Activated CD4-positive, alpha-beta T cell treated with anti-CD3 and anti-CD28 coated beads, Interleukin-2, amount 10 ng/mL, durations not matched to agents 7 days and 5 days (primary cell): ENCODE data around the gene HERC4. TPM values are rescaled to one million over a fixed set of nuclear protein-coding genes. Genes with fewer than 3 reads are reported as not detected.

Experiments used
- CTCF ChIA-PET: fragments of 350-600 bp; sonication (Branson Sonifier 250); formaldehyde crosslinking; loops from one replicate; lab custom pipeline; 2021; ENCODE audit warnings: antibody characterized with exemption; lab: Charles Lee
- POLR2A ChIA-PET: fragments of 350-600 bp; sonication (Branson Sonifier 250); formaldehyde crosslinking; loops from one replicate; lab custom pipeline; 2021; ENCODE audit warnings: antibody characterized with exemption; lab: Charles Lee
- DNase-seq: peaks from one replicate; pipeline ENCODE4 v3.0.0-alpha.2; 2020
- H3K27ac Mint-ChIP-seq: one replicate; pipeline ENCODE4 v1.8.0; 2021; ENCODE audit warnings: mild to moderate bottlenecking, moderate library complexity, mixed read lengths
- H3K27me3 Mint-ChIP-seq: one replicate; pipeline ENCODE4 v1.8.0; 2021; ENCODE audit warnings: mixed read lengths
- H3K36me3 Mint-ChIP-seq: one replicate; pipeline ENCODE4 v1.8.0; 2021; ENCODE audit warnings: low read depth, mixed read lengths
- H3K4me1 Mint-ChIP-seq: one replicate; pipeline ENCODE4 v1.8.0; 2021; ENCODE audit warnings: mixed read lengths
- H3K4me3 Mint-ChIP-seq: one replicate; pipeline ENCODE4 v1.8.0; 2021; ENCODE audit warnings: mild to moderate bottlenecking, moderate library complexity, mixed read lengths
- H3K9me3 Mint-ChIP-seq: one replicate; pipeline ENCODE4 v1.8.0; 2021; ENCODE audit warnings: mixed read lengths
- total RNA-seq, 2 experiments: library from RNA; stranded (reverse); gene quantifications; one replicate each; pipeline ENCODE4 v1.2.3, GENCODE V29; 2021

The HERC4 gene
- total RNA-seq, 2 experiments from 2014 or later: 53.8 to 58.3 TPM

- DNase-seq: no peak
- POLR2A ChIA-PET: no interaction called here
- Mint-ChIP-seq H3K4me3 (no peak overlapping the region), H3K36me3 (peaks cover 29% of the 10 kb centered on the region), H3K27ac (no peak overlapping the region), H3K9me3 (no peaks in the 10 kb centered on the region), H3K27me3 (no peaks in the 10 kb centered on the region), H3K4me1 (no peaks in the 10 kb centered on the region)
- CTCF ChIA-PET: interaction anchor here (1.0 kb wide), 1 partner anchor 10 kb away, joined by 3 read pairs; no protein-coding TSS in a partner anchor
Observed at GRCh38 chr10:67925449-67926005, 149.6 kb downstream of the HERC4 start.

GRCh38 chr10:67924136-67924535 lies 150.9 kb downstream of the HERC4 start:
- CTCF ChIA-PET: no interaction called here
- Mint-ChIP-seq H3K36me3 (peaks cover 21% of the 10 kb centered on the region), H3K27ac (no peak overlapping the region), H3K27me3 (no peaks in the 10 kb centered on the region), H3K4me1 (no peaks in the 10 kb centered on the region), H3K4me3 (no peak overlapping the region), H3K9me3 (no peaks in the 10 kb centered on the region)
- no peak for DNase-seq
- POLR2A ChIA-PET: no interaction called here

GRCh38 chr10:67923551-67923950 lies 151.5 kb downstream of the HERC4 start:
- peaks cover 23% of the 10 kb centered on the region for H3K36me3 Mint-ChIP-seq
- no peak overlapping the region for H3K4me3 Mint-ChIP-seq
- no peaks in the 10 kb centered on the region for H3K27me3 Mint-ChIP-seq
- no peaks in the 10 kb centered on the region for H3K4me1 Mint-ChIP-seq
- no peaks in the 10 kb centered on the region for H3K9me3 Mint-ChIP-seq
- POLR2A ChIA-PET: no interaction called here
- CTCF ChIA-PET: no interaction called here
- no peak overlapping the region for H3K27ac Mint-ChIP-seq
- no peak for DNase-seq

GRCh38 chr10:67921065-67921464 lies 154.0 kb downstream of the HERC4 start:
- no peaks in the 10 kb centered on the region for H3K4me1 Mint-ChIP-seq
- no peak overlapping the region for H3K4me3 Mint-ChIP-seq
- no peak for DNase-seq
- no peaks in the 10 kb centered on the region for H3K27me3 Mint-ChIP-seq
- peaks cover 28% of the 10 kb centered on the region for H3K36me3 Mint-ChIP-seq
- ChIA-PET CTCF (interaction anchor here (0.6 kb wide), 1 partner anchor 193 kb away, joined by 3 read pairs; no protein-coding TSS in a partner anchor), POLR2A (no interaction called here)
- H3K27ac Mint-ChIP-seq: no peak overlapping the region
- H3K9me3 Mint-ChIP-seq: no peaks in the 10 kb centered on the region

- Mint-ChIP-seq H3K4me3 (no peak overlapping the region), H3K4me1 (peaks cover 3% of the 10 kb centered on the region), H3K9me3 (no peaks in the 10 kb centered on the region), H3K27me3 (no peaks in the 10 kb centered on the region), H3K36me3 (peaks cover 41% of the 10 kb centered on the region), H3K27ac (no peak overlapping the region)
- ChIA-PET CTCF (no interaction called here), POLR2A (no interaction called here)
- DNase-seq: no peak
Observed at GRCh38 chr10:67917679-67918078, 157.4 kb downstream of the HERC4 start.

- Mint-ChIP-seq H3K27me3 (no peaks in the 10 kb centered on the region), H3K4me1 (peaks cover 7% of the 10 kb centered on the region), H3K9me3 (no peaks in the 10 kb centered on the region), H3K4me3 (no peak overlapping the region), H3K36me3 (peaks cover 46% of the 10 kb centered on the region), H3K27ac (peak overlapping the region; percentile 11)
- DNase-seq: no peak
- ChIA-PET POLR2A (no interaction called here), CTCF (no interaction called here)
Observed at GRCh38 chr10:67917169-67917568, 157.9 kb downstream of the HERC4 start.

GRCh38 chr10:67914777-67915340 lies 160.2 kb downstream of the HERC4 start:
- Mint-ChIP-seq H3K4me3 (no peak overlapping the region), H3K9me3 (no peaks in the 10 kb centered on the region), H3K27ac (no peak overlapping the region), H3K36me3 (peaks cover 54% of the 10 kb centered on the region), H3K4me1 (peaks cover 7% of the 10 kb centered on the region), H3K27me3 (no peaks in the 10 kb centered on the region)
- no peak for DNase-seq
- ChIA-PET CTCF (no interaction called here), POLR2A (no interaction called here)

- POLR2A ChIA-PET: no interaction called here
- no peak for DNase-seq
- Mint-ChIP-seq H3K4me3 (no peak overlapping the region), H3K27ac (peak overlapping the region; percentile 9), H3K4me1 (peaks cover 7% of the 10 kb centered on the region), H3K36me3 (peaks cover 71% of the 10 kb centered on the region), H3K9me3 (no peaks in the 10 kb centered on the region), H3K27me3 (no peaks in the 10 kb centered on the region)
- CTCF ChIA-PET: interaction anchor here (1.7 kb wide), 1 partner anchor 14 kb away, joined by 4 read pairs; no protein-coding TSS in a partner anchor
Observed at GRCh38 chr10:67912331-67912946, 162.6 kb downstream of the HERC4 start.

GRCh38 chr10:67903581-67903980 lies 171.5 kb downstream of the HERC4 start:
- peaks cover 53% of the 10 kb centered on the region for H3K36me3 Mint-ChIP-seq
- no peaks in the 10 kb centered on the region for H3K4me1 Mint-ChIP-seq
- ChIA-PET POLR2A (no interaction called here), CTCF (interaction anchor here (0.7 kb wide), 1 partner anchor 9 kb away, joined by 3 read pairs; no protein-coding TSS in a partner anchor)
- no peaks in the 10 kb centered on the region for H3K27me3 Mint-ChIP-seq
- H3K4me3 Mint-ChIP-seq: no peak overlapping the region
- no peak for DNase-seq
- no peaks in the 10 kb centered on the region for H3K9me3 Mint-ChIP-seq
- H3K27ac Mint-ChIP-seq: no peak overlapping the region

GRCh38 chr10:67893637-67894036 lies 181.4 kb downstream of the HERC4 start:
- CTCF ChIA-PET: interaction anchor here (1.1 kb wide), 1 partner anchor 526 kb away, joined by 3 read pairs; no protein-coding TSS in a partner anchor
- Mint-ChIP-seq H3K4me1 (peaks cover 17% of the 10 kb centered on the region), H3K27me3 (no peaks in the 10 kb centered on the region), H3K9me3 (no peaks in the 10 kb centered on the region), H3K36me3 (peaks cover 50% of the 10 kb centered on the region), H3K27ac (no peak overlapping the region), H3K4me3 (no peak overlapping the region)
- DNase-seq: no peak
- POLR2A ChIA-PET: no interaction called here

- Mint-ChIP-seq H3K27ac (peak overlapping the region; percentile 97), H3K27me3 (no peaks in the 10 kb centered on the region), H3K4me1 (peaks cover 41% of the 10 kb centered on the region), H3K36me3 (peaks cover 30% of the 10 kb centered on the region), H3K9me3 (no peaks in the 10 kb centered on the region), H3K4me3 (peak overlapping the region; percentile 95)
- ChIA-PET CTCF (interaction anchor here (0.8 to 1.2 kb wide), 3 partner anchors 22 to 114 kb away, joined by 3 to 4 read pairs (median 3); no protein-coding TSS in a partner anchor), POLR2A (no interaction called here)
- peak; percentile 83 for DNase-seq
Observed at GRCh38 chr10:67884842-67885670, 190.0 kb downstream of the HERC4 start.

GRCh38 chr10:67884313-67884841 lies 190.7 kb downstream of the HERC4 start, which contains the start of gene SIRT1:
TSS of gene SIRT1 (plus strand) at chr10:67884656. CDS start at chr10:67884722, 66 bp downstream.
- peak within 1 kb of the TSS; percentile 95 for H3K4me3 Mint-ChIP-seq
- H3K36me3 Mint-ChIP-seq: peaks cover 26% of the 10 kb centered on the region
- peak within 1 kb of the TSS; percentile 97 for H3K27ac Mint-ChIP-seq
- H3K4me1 Mint-ChIP-seq: peaks cover 37% of the 10 kb centered on the region
- no peaks in the 10 kb centered on the region for H3K27me3 Mint-ChIP-seq
- POLR2A ChIA-PET: no interaction called here
- DNase-seq: peak; percentile 94
- CTCF ChIA-PET: interaction anchor here (0.5 to 1.5 kb wide), 5 partner anchors 12 to 1305 kb away, joined by 3 to 4 read pairs (median 3); no protein-coding TSS in a partner anchor
- H3K9me3 Mint-ChIP-seq: no peaks in the 10 kb centered on the region
